HCT116 (cell line): ENCODE data around the gene IQCN. TPM values are rescaled to one million over a fixed set of nuclear protein-coding genes. Genes with fewer than 3 reads are reported as not detected.

ENCODE experiments used
- ATAC-seq: fragments of 200-7000 bp; cut with Tn5 transposase; 2 replicates; pipeline ENCODE4 v1.9.1; 2020; ENCODE audit warnings: mild to moderate bottlenecking, moderate library complexity
- BruUV-seq: library from RNA; stranded (reverse); fragments of 400-500 nt; replicated peaks from 2 replicates; lab custom pipeline; 2021; lab: Mats Ljungman, UMichigan
- CTCF ChIA-PET: fragments of 300-600 bp; sonication (Branson Sonifier 250); formaldehyde crosslinking; loops from one replicate; lab custom pipeline; 2021; ENCODE audit warnings: antibody characterized with exemption; lab: Charles Lee
- POLR2A ChIA-PET: fragments of 300-600, 350-600 bp; sonication (Branson Sonifier 250); formaldehyde crosslinking; loops from one replicate; lab custom pipeline; 2021; ENCODE audit warnings: antibody characterized with exemption; lab: Charles Lee
- RAD21 ChIA-PET, 2 experiments: fragments of 300-600 bp; sonication (Branson Sonifier 250); formaldehyde crosslinking; loops; one replicate each; lab custom pipeline; 2023; ENCODE audit warnings: low total read pairs in 2 of 2; ENCODE audit not compliant: uncharacterized antibody in 2 of 2, unreplicated experiment in 2 of 2, low non-redundant PET in 1 of 2; lab: Charles Lee
- DNase-seq: peaks from one replicate; pipeline ENCODE4 v3.0.0-alpha.2; 2010; ENCODE audit warnings: low read depth, low spot score
- H2AFZ ChIP-seq: fragments of 200-600 bp; shearing (Covaris generic), sonication (generic); 2 replicates; pipeline ENCODE4 v1.6.1; 2017; ENCODE audit warnings: low read depth, mixed run types, mixed read lengths, antibody characterized with exemption, low read length; ENCODE audit not compliant: poor library complexity, severe bottlenecking
- H3K27ac ChIP-seq: 2 replicates; pipeline ENCODE4 v1.5.1; 2012; ENCODE audit warnings: low read depth, low read length
- H3K27me3 ChIP-seq: fragments of 200-600 bp; sonication (generic); 2 replicates; pipeline ENCODE4 v1.6.1; 2016; ENCODE audit warnings: mixed run types, low read length, mixed read lengths; ENCODE audit not compliant: insufficient read depth
- H3K36me3 ChIP-seq, 2 experiments: fragments of 200-500 bp in 1 of 2; fragments of 200-600 bp in 1 of 2; sonication (Bioruptor generic) in 1 of 2; sonication (generic) in 1 of 2; 2 replicates each; pipeline versions ENCODE4 v1.5.1 to v1.6.1; 2014 to 2016; ENCODE audit warnings: low read length in 2 of 2, inconsistent platforms in 1 of 2, mixed read lengths in 1 of 2, mixed run types in 1 of 2; ENCODE audit not compliant: insufficient read depth in 2 of 2, control insufficient read depth in 1 of 2
- H3K4me1 ChIP-seq, 2 experiments: fragments of 200-600 bp in 1 of 2; sonication (generic) in 1 of 2; 2 replicates each; pipeline versions ENCODE4 v1.5.1 to v1.6.1; 2012 to 2017; ENCODE audit warnings: low read length in 2 of 2, inconsistent platforms in 1 of 2, mild to moderate bottlenecking in 1 of 2, mixed read lengths in 1 of 2, mixed run types in 1 of 2, moderate library complexity in 1 of 2; ENCODE audit not compliant: insufficient read depth in 2 of 2, control insufficient read depth in 1 of 2
- H3K4me2 ChIP-seq: fragments of 200-600 bp; sonication (generic); 2 replicates; pipeline ENCODE4 v1.6.1; 2017; ENCODE audit warnings: mixed run types, low read length, mixed read lengths
- H3K4me3 ChIP-seq, 2 experiments: fragments of 200-600 bp in 1 of 2; sonication (generic) in 1 of 2; replicated peaks in 1 of 2; 2 replicates each; pipeline ENCODE4 v1.5.1; 2011 to 2016; ENCODE audit warnings: low read length in 2 of 2, control low read depth in 1 of 2, low read depth in 1 of 2, mild to moderate bottlenecking in 1 of 2, mixed read lengths in 1 of 2, mixed run types in 1 of 2
- H3K79me2 ChIP-seq: fragments of 200-600 bp; sonication (generic); 2 replicates; pipeline ENCODE4 v1.6.1; 2017; ENCODE audit warnings: mild to moderate bottlenecking, mixed run types, low read length, moderate library complexity, mixed read lengths; ENCODE audit not compliant: insufficient read depth
- H3K9ac ChIP-seq: fragments of 200-600 bp; sonication (generic); 2 replicates; pipeline ENCODE4 v1.6.1; 2016; ENCODE audit warnings: low read length, mixed read lengths
- H3K9me2 ChIP-seq: fragments of 200-600 bp; sonication (generic), shearing (Covaris generic); 2 replicates; pipeline ENCODE4 v1.6.1; 2017; ENCODE audit warnings: mixed run types, mild to moderate bottlenecking, moderate library complexity; ENCODE audit not compliant: insufficient read depth
- H3K9me3 ChIP-seq, 2 experiments: fragments of 200-500 bp in 1 of 2; fragments of 200-600 bp in 1 of 2; sonication (Bioruptor generic) in 1 of 2; sonication (generic) in 1 of 2; 2 replicates each; pipeline ENCODE4 v1.6.1; 2014 to 2017; ENCODE audit warnings: low read length in 2 of 2, mixed read lengths in 2 of 2, inconsistent platforms in 1 of 2, low read depth in 1 of 2, mild to moderate bottlenecking in 1 of 2, mixed run types in 1 of 2, moderate library complexity in 1 of 2; ENCODE audit not compliant: control insufficient read depth in 1 of 2, insufficient read depth in 1 of 2
- H4K20me1 ChIP-seq: fragments of 200-600 bp; sonication (generic), shearing (Covaris generic); 2 replicates; pipeline ENCODE4 v1.6.1; 2017; ENCODE audit warnings: mixed run types, mild to moderate bottlenecking, moderate library complexity; ENCODE audit not compliant: insufficient read depth
- ATF3 ChIP-seq: IDR thresholded peaks from 2 replicates; pipeline ENCODE4 v1.6.1; 2012
- CBX3 ChIP-seq: IDR thresholded peaks from 2 replicates; pipeline ENCODE4 v1.6.1; 2012; ENCODE audit warnings: low read depth
- CEBPB ChIP-seq: IDR thresholded peaks from 2 replicates; pipeline ENCODE4 v1.6.1; 2012; ENCODE audit warnings: low read depth
- ELF1 ChIP-seq: IDR thresholded peaks from 2 replicates; pipeline ENCODE4 v1.6.1; 2012; ENCODE audit warnings: low read depth, borderline replicate concordance
- EZH2 ChIP-seq: fragments of 200-600 bp; sonication (generic); IDR thresholded peaks from 2 replicates; pipeline ENCODE4 v1.6.1; 2017; ENCODE audit warnings: antibody characterized with exemption, mixed run types
- JUND ChIP-seq: IDR thresholded peaks from 2 replicates; pipeline ENCODE4 v1.6.1; 2012
- RAD21 ChIP-seq: IDR thresholded peaks from 2 replicates; pipeline ENCODE4 v1.6.1; 2012; ENCODE audit warnings: low read depth, mild to moderate bottlenecking
- REST ChIP-seq: IDR thresholded peaks from 2 replicates; pipeline ENCODE4 v1.6.1; 2012; ENCODE audit warnings: low read depth
- SIN3A ChIP-seq: IDR thresholded peaks from 2 replicates; pipeline ENCODE4 v1.6.1; 2012; ENCODE audit warnings: low read depth
- SRF ChIP-seq: IDR thresholded peaks from 2 replicates; pipeline ENCODE4 v1.6.1; 2012; ENCODE audit warnings: low read depth
- TCF7L2 ChIP-seq: IDR thresholded peaks from 2 replicates; pipeline ENCODE4 v1.7.0; 2011; ENCODE audit warnings: borderline replicate concordance, inconsistent platforms; ENCODE audit not compliant: insufficient read depth, insufficient read length; ENCODE audit errors: extremely low read depth
- YY1 ChIP-seq: IDR thresholded peaks from 2 replicates; pipeline ENCODE4 v1.6.1; 2011; ENCODE audit warnings: low read length, low read depth, moderate library complexity, mild to moderate bottlenecking; ENCODE audit not compliant: insufficient replicate concordance; ENCODE audit errors: extremely low read depth
- ZBTB33 ChIP-seq: IDR thresholded peaks from 2 replicates; pipeline ENCODE4 v1.6.1; 2011; ENCODE audit warnings: mild to moderate bottlenecking, low read length, moderate library complexity; ENCODE audit not compliant: insufficient replicate concordance; ENCODE audit errors: extremely low read depth
- ZFX ChIP-seq: fragments of 450-650 bp; IDR thresholded peaks from 2 replicates; pipeline ENCODE4 v1.6.1; 2017
- intact Hi-C: fragments of 100-400 bp; cut with micrococcal nuclease; formaldehyde crosslinking; loops from 2 replicates; pipeline ENCODE4 v1.10.0; 2022
- total RNA-seq: library from RNA; stranded (reverse); gene quantifications from one replicate; pipeline ENCODE4 v1.2.1, GENCODE V29; 2021; ENCODE audit not compliant: unreplicated experiment

Gene IQCN
- total RNA-seq, 1 experiment from 2014 or later, result 4.8 TPM

- TF ChIP-seq REST (no peak), SIN3A (no peak), TCF7L2 (no peak), CEBPB (no peak), EZH2 (no peak), ZFX (no peak), ELF1 (no peak)
Observed at GRCh38 chr19:18219911-18220631, 54.2 kb downstream of the IQCN start (continued).

- CTCF ChIA-PET, result interaction anchor here (3.3 kb wide), 1 partner anchor 10 kb away, joined by 11 read pairs; no protein-coding TSS in a partner anchor
Observed at GRCh38 chr19:18218600-18218999, 55.7 kb downstream of the IQCN start.

More at GRCh38 chr19:18218600-18218999, 55.7 kb downstream of the IQCN start:
- H3K4me1 ChIP-seq, result peaks cover 13 to 30% of the 10 kb centered on the region in 2 experiments
- no peaks in the 10 kb centered on the region for H3K9me3 ChIP-seq
- intact Hi-C loops, result no loop called here
- H4K20me1 ChIP-seq, result no peaks in the 10 kb centered on the region
- no peaks in the 10 kb centered on the region for H3K9me2 ChIP-seq
- RAD21 ChIA-PET, result no interaction called here
- no peak overlapping the region for H3K9ac ChIP-seq
- ATAC-seq, result no peak
- no peaks in the 10 kb centered on the region for H3K79me2 ChIP-seq
- BruUV-seq, result no TSS peak
- TF ChIP-seq ZFX (no peak), ZBTB33 (no peak), YY1 (no peak), ATF3 (no peak), EZH2 (no peak), RAD21 (no peak), SRF (no peak), TCF7L2 (no peak), CBX3 (no peak), JUND (no peak)
- TF ChIP-seq, all 23 proteins: peak for 0
- H3K4me3 ChIP-seq, result no peak overlapping the region
- DNase-seq, result no peak
- H3K27me3 ChIP-seq, result no peaks in the 10 kb centered on the region
- POLR2A ChIA-PET, result no interaction called here
- no peak overlapping the region for H3K4me2 ChIP-seq
- H3K27ac ChIP-seq, result no peak overlapping the region
- no peak overlapping the region for H2AFZ ChIP-seq
- H3K36me3 ChIP-seq, result no peaks in the 10 kb centered on the region
